Measurements from ENCODE around the gene CMIP.
A peak's percentile ranks its signal among the peaks of the same experiment; 100 is the strongest.
"Not testable (repeated sequence)": the region's sequence is repeated elsewhere in the genome, so short reads cannot be mapped to it uniquely, and the experiment has no call there.

CMIP gene

GRCh38 chr16:81444448-81445121, at the start of gene CMIP:
Gene CMIP, plus strand, starts transcription at chr16:81444808.
- DNase-seq (ENCODE audit: low read depth in 2 of 2), result peak; percentile 39 to 52

- DNase-seq (ENCODE audit: low read depth in 2 of 2), result no peak
These were observed 49.5 kb upstream of the CMIP start for GRCh38 chr16:81394966-81395655.

GRCh38 chr16:81397058-81397878, 47.3 kb upstream of the CMIP start:
- DNase-seq (ENCODE audit: low read depth in 2 of 2), result no peak

GRCh38 chr16:81397879-81398520, 46.6 kb upstream of the CMIP start:
- DNase-seq (ENCODE audit: low read depth in 2 of 2), result no peak

- no peak for DNase-seq (ENCODE audit: low read depth in 2 of 2)
These were observed 44.7 kb upstream of the CMIP start for GRCh38 chr16:81399909-81400308.

GRCh38 chr16:81401035-81401950, 43.3 kb upstream of the CMIP start:
- DNase-seq (ENCODE audit: low read depth in 2 of 2), result no peak

GRCh38 chr16:81403208-81403600, 41.4 kb upstream of the CMIP start:
- no peak for DNase-seq (ENCODE audit: low read depth in 2 of 2)

GRCh38 chr16:81403601-81404391, 40.8 kb upstream of the CMIP start:
- peak; percentile 49 to 75 for DNase-seq (ENCODE audit: low read depth in 2 of 2)

- DNase-seq (ENCODE audit: low read depth in 2 of 2), result not testable (repeated sequence)
These were observed 39.6 kb upstream of the CMIP start for GRCh38 chr16:81405002-81405401.

GRCh38 chr16:81405702-81406113, 38.9 kb upstream of the CMIP start:
- no peak for DNase-seq (ENCODE audit: low read depth in 2 of 2)

- no peak for DNase-seq (ENCODE audit: low read depth in 2 of 2)
These were observed 36.1 kb upstream of the CMIP start for GRCh38 chr16:81408409-81408950.

- DNase-seq (ENCODE audit: low read depth in 2 of 2), result no peak
These were observed 35.5 kb upstream of the CMIP start for GRCh38 chr16:81409016-81409556.

GRCh38 chr16:81410643-81411293, 33.8 kb upstream of the CMIP start:
- no peak for DNase-seq (ENCODE audit: low read depth in 2 of 2)

- DNase-seq (ENCODE audit: low read depth in 2 of 2), result no peak
These were observed 31.2 kb upstream of the CMIP start for GRCh38 chr16:81413245-81413990.

- no peak for DNase-seq (ENCODE audit: low read depth in 2 of 2)
These were observed 28.9 kb upstream of the CMIP start for GRCh38 chr16:81415751-81416150.

GRCh38 chr16:81416749-81417148, 27.9 kb upstream of the CMIP start:
- no peak for DNase-seq (ENCODE audit: low read depth in 2 of 2)

GRCh38 chr16:81417210-81417609, 27.4 kb upstream of the CMIP start:
- DNase-seq (ENCODE audit: low read depth in 2 of 2), result no peak

GRCh38 chr16:81419806-81420205, 24.8 kb upstream of the CMIP start:
- no peak for DNase-seq (ENCODE audit: low read depth in 2 of 2)

Measured in stimulated activated CD4-positive, alpha-beta T cell treated with anti-CD3 and anti-CD28 coated beads, Interleukin-1b, Interleukin-23, amount 100 ng/mL, for 1 hour (primary cell).